ENCODE measurements around the gene SDK1. TPM values are rescaled to one million over a fixed set of nuclear protein-coding genes. Genes with fewer than 3 reads are reported as not detected.

The SDK1 gene
- total RNA-seq, 1 donor from 2014 or later, result 16.7 TPM

DNA sequence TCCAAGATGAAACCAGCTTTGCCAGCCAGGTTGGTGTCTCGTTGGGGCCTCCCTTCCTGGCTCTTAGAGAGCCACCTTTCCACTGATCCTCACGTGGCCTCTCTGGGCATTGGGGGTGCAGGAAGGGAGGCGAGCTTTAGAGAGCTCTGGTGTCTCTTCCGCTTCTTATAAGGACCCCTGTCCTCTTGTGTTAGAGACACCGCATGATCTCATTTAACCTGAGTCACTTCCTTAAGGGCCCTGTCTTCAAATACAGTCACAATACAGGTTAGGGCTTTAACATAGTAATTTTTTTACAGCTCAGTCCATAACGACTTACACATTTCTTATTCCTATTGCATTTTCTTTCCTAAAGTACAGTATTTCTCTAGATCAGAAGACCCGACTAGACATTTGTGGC is 535.8 kb downstream of the SDK1 start:
- H3K27ac ChIP-seq, result no peak overlapping the region
- no peaks in the 10 kb centered on the region for H3K27me3 ChIP-seq
- no peak overlapping the region for H3K4me3 ChIP-seq
- H3K36me3 ChIP-seq, result no peaks in the 10 kb centered on the region
- no peaks in the 10 kb centered on the region for H3K4me1 ChIP-seq
- no peaks in the 10 kb centered on the region for H3K9me3 ChIP-seq
- DNase-seq (ENCODE audit: extremely low spot score in 2 of 2), result no peak
- intact Hi-C loops (cut with DNase I), result no loop called here
- TF ChIP-seq POLR2A (IDR thresholded peaks at IDR 0.05) (no peak), POLR2AphosphoS5 (IDR thresholded peaks at IDR 0.05; ENCODE audit: insufficient read depth in 1 of 2, low read depth in 1 of 2) (no peak), CTCF (IDR thresholded peaks at IDR 0.05) (no peak)

DNA sequence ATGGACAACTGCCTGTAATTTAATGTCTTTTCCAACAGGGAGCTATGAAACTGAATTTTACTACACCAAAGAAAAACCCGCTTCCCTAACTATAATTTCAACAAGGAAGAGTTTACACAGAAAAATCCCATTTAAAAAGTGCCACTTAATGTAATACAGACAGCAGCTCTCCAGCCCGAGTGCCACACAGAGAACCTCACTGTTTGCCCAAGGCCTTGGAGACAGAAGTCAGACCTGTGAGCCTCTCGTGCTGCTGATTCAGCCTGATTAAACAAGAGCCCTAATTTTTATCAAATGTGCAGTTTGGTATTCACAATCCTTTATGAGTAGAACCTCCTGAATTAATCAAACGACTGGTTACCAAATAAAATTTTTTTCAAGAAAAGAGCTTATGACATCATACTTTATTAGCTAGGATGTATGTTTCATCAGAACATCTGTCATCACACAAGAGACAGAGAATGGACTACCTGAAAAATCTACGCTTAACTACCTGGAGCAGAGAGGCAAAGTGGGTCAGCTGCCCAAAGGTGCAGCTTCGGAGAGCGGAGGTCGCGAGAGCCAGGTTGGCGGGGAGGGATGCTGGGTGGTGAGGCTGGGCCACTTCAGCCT is 543.6 kb downstream of the SDK1 start:
- Histone ChIP-seq H3K4me3 (no peak overlapping the region), H3K27ac (no peak overlapping the region), H3K27me3 (no peaks in the 10 kb centered on the region), H3K9me3 (no peaks in the 10 kb centered on the region), H3K4me1 (no peaks in the 10 kb centered on the region), H3K36me3 (no peaks in the 10 kb centered on the region)
- DNase-seq (ENCODE audit: extremely low spot score in 2 of 2), result no peak
- no peak for TF ChIP-seq POLR2A (IDR thresholded peaks at IDR 0.05)
- no peak for TF ChIP-seq CTCF (IDR thresholded peaks at IDR 0.05)
- no peak for TF ChIP-seq POLR2AphosphoS5 (IDR thresholded peaks at IDR 0.05; ENCODE audit: insufficient read depth in 1 of 2, low read depth in 1 of 2)
- intact Hi-C loops (cut with DNase I), result loop anchor here (5.0 kb wide), 1 partner anchor 1088 kb away; no protein-coding TSS in a partner anchor

DNA sequence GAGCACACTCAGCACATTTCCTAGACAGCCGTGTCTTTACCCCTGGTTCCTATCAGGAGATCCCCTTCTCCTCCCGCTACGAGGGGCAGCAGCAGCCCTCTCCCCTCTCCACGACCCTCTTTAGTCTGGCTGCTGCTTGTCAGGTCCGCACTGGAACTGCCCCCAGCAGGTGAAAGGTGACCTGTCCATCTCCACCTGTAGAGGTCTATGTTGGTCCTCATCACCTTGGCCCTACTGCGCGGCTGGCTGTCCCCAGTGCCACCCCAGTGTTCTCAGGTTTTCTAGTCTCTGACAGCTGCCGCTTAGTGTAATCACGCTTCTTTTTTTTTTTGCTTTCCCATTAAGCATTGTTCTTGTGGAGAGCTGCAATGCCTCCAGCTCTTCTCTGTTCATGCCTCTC is 545.7 kb downstream of the SDK1 start:
- intact Hi-C loops (cut with DNase I), result no loop called here

GRCh38 chr7:3847336-3847735 is 546.3 kb downstream of the SDK1 start:
- H3K27me3 ChIP-seq, result no peaks in the 10 kb centered on the region
- no peak overlapping the region for H3K27ac ChIP-seq
- DNase-seq (ENCODE audit: extremely low spot score in 2 of 2), result no peak
- TF ChIP-seq POLR2AphosphoS5 (IDR thresholded peaks at IDR 0.05; ENCODE audit: insufficient read depth in 1 of 2, low read depth in 1 of 2) (no peak), POLR2A (IDR thresholded peaks at IDR 0.05) (no peak), CTCF (IDR thresholded peaks at IDR 0.05) (no peak)
- no peaks in the 10 kb centered on the region for H3K9me3 ChIP-seq
- no peaks in the 10 kb centered on the region for H3K36me3 ChIP-seq
- intact Hi-C loops (cut with DNase I), result no loop called here
- no peak overlapping the region for H3K4me3 ChIP-seq
- no peaks in the 10 kb centered on the region for H3K4me1 ChIP-seq

More for the DNA sequence above, 545.7 kb downstream of the SDK1 start:
- no peaks in the 10 kb centered on the region for H3K9me3 ChIP-seq
- no peak for DNase-seq (ENCODE audit: extremely low spot score in 2 of 2)
- no peaks in the 10 kb centered on the region for H3K4me1 ChIP-seq
- H3K4me3 ChIP-seq, result no peak overlapping the region
- no peaks in the 10 kb centered on the region for H3K27me3 ChIP-seq
- H3K27ac ChIP-seq, result no peak overlapping the region
- no peaks in the 10 kb centered on the region for H3K36me3 ChIP-seq
- TF ChIP-seq CTCF (IDR thresholded peaks at IDR 0.05) (no peak), POLR2A (IDR thresholded peaks at IDR 0.05) (no peak), POLR2AphosphoS5 (IDR thresholded peaks at IDR 0.05; ENCODE audit: insufficient read depth in 1 of 2, low read depth in 1 of 2) (no peak)

DNA sequence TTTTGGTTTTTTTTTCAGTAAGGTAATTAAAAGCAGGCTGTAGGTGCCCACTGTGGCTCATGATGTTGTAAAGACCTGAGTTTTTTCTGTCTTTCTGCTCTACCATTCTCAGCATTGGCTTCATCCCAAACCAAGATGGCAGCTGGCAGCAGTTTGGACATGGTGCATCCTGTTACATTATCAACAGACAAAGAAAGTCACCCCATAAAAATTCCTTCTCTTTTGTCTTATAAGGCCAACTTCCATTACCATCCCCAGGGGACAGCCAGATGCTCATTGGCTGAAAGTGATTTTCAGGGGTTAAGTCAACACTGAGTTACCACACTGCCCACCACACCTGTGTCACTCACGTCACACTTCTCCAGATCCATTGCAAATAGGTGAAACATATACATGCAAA is 558.4 kb downstream of the SDK1 start:
- intact Hi-C loops (cut with DNase I), result no loop called here
- Histone ChIP-seq H3K9me3 (no peaks in the 10 kb centered on the region), H3K4me3 (no peak overlapping the region), H3K27me3 (no peaks in the 10 kb centered on the region), H3K27ac (no peak overlapping the region), H3K36me3 (no peaks in the 10 kb centered on the region), H3K4me1 (peaks cover 16% of the 10 kb centered on the region)
- DNase-seq (ENCODE audit: extremely low spot score in 2 of 2), result no peak
- TF ChIP-seq POLR2AphosphoS5 (IDR thresholded peaks at IDR 0.05; ENCODE audit: insufficient read depth in 1 of 2, low read depth in 1 of 2), result no peak
- no peak for TF ChIP-seq POLR2A (IDR thresholded peaks at IDR 0.05)
- TF ChIP-seq CTCF (IDR thresholded peaks at IDR 0.05), result no peak

All from vagina (tissue), 2 donors.